H1 (cell line): ENCODE data around the gene HABP4. TPM values are rescaled to one million over a fixed set of nuclear protein-coding genes. Genes with fewer than 3 reads are reported as not detected.

ENCODE experiments used
- BCL11A ChIP-seq, 2 experiments: IDR thresholded peaks; one replicate each; pipeline ENCODE4 v1.6.1; 2011; ENCODE audit warnings: low read depth in 2 of 2, low read length in 2 of 2, mild to moderate bottlenecking in 2 of 2
- CREB1 ChIP-seq: IDR thresholded peaks from 2 replicates; pipeline ENCODE4 v1.6.1; 2012; ENCODE audit warnings: inconsistent platforms
- EGR1 ChIP-seq: IDR thresholded peaks from 2 replicates; pipeline ENCODE4 v1.6.1; 2011; ENCODE audit warnings: low read depth, low read length, borderline replicate concordance
- GTF2F1 ChIP-seq: IDR thresholded peaks from 2 replicates; pipeline ENCODE4 v1.6.1; 2012; ENCODE audit warnings: low read depth, low read length, improper control_type of control experiment, borderline replicate concordance
- RAD21 ChIP-seq, 2 experiments: IDR thresholded peaks in 1 of 2; conservative IDR thresholded peaks in 1 of 2; 2 replicates each; pipeline ENCODE4 v1.6.1; 2011; ENCODE audit warnings: low read depth in 2 of 2, low read length in 2 of 2, improper control_type of control experiment in 1 of 2, inconsistent platforms in 1 of 2, mild to moderate bottlenecking in 1 of 2, moderate library complexity in 1 of 2
- TAF1 ChIP-seq: IDR thresholded peaks from 2 replicates; pipeline ENCODE4 v1.6.1; 2011; ENCODE audit warnings: mild to moderate bottlenecking, low read depth, low read length
- polyA plus RNA-seq, 7 experiments: library from polyadenylated mRNA; depleted of rRNA in 3 of 7; stranded (reverse) in 5 of 7; unstranded in 2 of 7; fragments of >200 nt in 5 of 7; fragments of 200-250 nt in 2 of 7; gene quantifications; 1 replicate in 5 of 7; 2 replicates in 1 of 7; 4 replicates in 1 of 7; pipeline versions ENCODE4 v1.2.1 to v1.2.3, GENCODE V29; 2011 to 2013; ENCODE audit warnings: missing spikeins in 2 of 7, mixed read lengths in 2 of 7
- total RNA-seq: library from RNA; stranded (reverse); fragmentation: NEBNext Ultra II Directional; extraction: Animal tissue kit (Norgen Biotek cat#: 25700); gene quantifications from 2 replicates; pipeline ENCODE4 v1.2.1, GENCODE V29; 2021
- TF ChIP-seq, protein P1 (sequence below), 3 experiments: IDR thresholded peaks; 1 replicate in 2 of 3; 2 replicates in 1 of 3; pipeline versions ENCODE4 v1.5.1 to v1.6.1; 2011; ENCODE audit warnings: low read length in 3 of 3, mild to moderate bottlenecking in 3 of 3, inconsistent platforms in 2 of 3, low read depth in 1 of 3, moderate library complexity in 1 of 3; ENCODE audit not compliant: insufficient read depth in 1 of 3; ENCODE audit errors: control extremely low read depth in 1 of 3

The HABP4 gene
- total and polyA plus RNA-seq, 2 of the 8 experiments (the other 6 are each of a cell fraction or from before 2014, with no cell fraction given), result 3.3 to 11.2 TPM

DNA sequence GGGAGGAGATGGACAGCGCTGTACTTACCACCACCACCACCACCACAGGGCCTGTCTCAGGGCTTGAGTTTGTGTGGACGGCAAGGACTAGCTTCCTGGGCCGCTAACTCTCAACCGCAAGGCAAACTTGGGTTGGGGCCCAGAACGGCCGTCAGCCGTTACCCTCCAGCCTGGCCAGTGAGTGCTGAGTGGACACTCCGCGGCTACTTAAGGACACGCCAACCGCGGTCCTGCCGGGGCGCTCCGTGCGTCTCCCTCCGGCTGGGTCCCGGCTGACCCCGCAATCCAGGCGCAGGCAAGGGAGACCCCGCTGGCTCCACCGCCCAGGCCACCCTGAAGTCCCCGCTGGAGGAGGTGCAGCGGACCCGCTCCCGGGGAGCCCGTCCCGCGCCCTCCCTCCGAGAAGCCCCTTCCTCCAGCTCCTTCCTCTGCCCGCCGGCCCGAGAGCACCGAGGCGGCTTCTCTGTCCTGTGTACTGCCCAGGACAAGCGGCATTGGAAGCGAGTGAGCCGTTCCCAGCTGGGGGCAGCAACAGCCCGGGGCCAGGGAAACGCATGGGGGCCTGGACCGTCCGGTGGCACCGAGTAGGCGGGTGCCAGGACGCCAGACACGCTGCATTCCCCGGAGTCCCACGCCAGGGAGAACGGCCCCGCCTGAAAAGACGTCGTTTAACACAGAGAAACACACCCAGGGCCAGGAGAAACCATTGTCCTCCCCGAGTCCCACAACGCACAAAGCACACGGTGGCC, 46.6 kb downstream of the HABP4 start (continued):
- TF ChIP-seq GTF2F1 (no peak), EGR1 (no peak), BCL11A (IDR thresholded peaks at IDR 0.05; ENCODE audit: low read depth in 2 of 2, low read length in 2 of 2) (no peak), CREB1 (no peak), TAF1 (no peak), RAD21 (IDR thresholded peaks at IDR 0.05 in 1 of 2, conservative IDR thresholded peaks at IDR 0.05 in 1 of 2; ENCODE audit: low read depth in 2 of 2, low read length in 2 of 2) (no peak)
- TF ChIP-seq, protein P1, sequence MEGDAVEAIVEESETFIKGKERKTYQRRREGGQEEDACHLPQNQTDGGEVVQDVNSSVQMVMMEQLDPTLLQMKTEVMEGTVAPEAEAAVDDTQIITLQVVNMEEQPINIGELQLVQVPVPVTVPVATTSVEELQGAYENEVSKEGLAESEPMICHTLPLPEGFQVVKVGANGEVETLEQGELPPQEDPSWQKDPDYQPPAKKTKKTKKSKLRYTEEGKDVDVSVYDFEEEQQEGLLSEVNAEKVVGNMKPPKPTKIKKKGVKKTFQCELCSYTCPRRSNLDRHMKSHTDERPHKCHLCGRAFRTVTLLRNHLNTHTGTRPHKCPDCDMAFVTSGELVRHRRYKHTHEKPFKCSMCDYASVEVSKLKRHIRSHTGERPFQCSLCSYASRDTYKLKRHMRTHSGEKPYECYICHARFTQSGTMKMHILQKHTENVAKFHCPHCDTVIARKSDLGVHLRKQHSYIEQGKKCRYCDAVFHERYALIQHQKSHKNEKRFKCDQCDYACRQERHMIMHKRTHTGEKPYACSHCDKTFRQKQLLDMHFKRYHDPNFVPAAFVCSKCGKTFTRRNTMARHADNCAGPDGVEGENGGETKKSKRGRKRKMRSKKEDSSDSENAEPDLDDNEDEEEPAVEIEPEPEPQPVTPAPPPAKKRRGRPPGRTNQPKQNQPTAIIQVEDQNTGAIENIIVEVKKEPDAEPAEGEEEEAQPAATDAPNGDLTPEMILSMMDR (IDR thresholded peaks at IDR 0.05; ENCODE audit: control extremely low read depth in 1 of 3, insufficient read depth in 1 of 3, low read depth in 1 of 3, low read length in 3 of 3), result no peak
